Astrocyte of the spinal cord (primary cell): Measurements from ENCODE around the gene LGR4.

Experiments
- DNase-seq: peaks from one replicate; pipeline ENCODE4 v3.0.0; 2011; ENCODE audit warnings: low read depth, low spot score
- H3K4me3 ChIP-seq: 2 replicates; pipeline ENCODE4 v1.5.1; 2011; ENCODE audit warnings: low read depth, mild to moderate bottlenecking, low read length, moderate library complexity
- CTCF ChIP-seq: IDR thresholded peaks from 2 replicates; pipeline ENCODE4 v1.5.1; 2012; ENCODE audit warnings: low read depth, mild to moderate bottlenecking, low read length, inconsistent platforms
- in situ Hi-C: cut with HindIII; loops from 2 replicates; pipeline ENCODE4 v1.10.0; 2017; ENCODE audit warnings: low sequenced_read_pairs

Gene LGR4

GRCh38 chr11:27438595-27438981 lies 34.0 kb downstream of the LGR4 start:
- DNase-seq = no peak

DNA sequence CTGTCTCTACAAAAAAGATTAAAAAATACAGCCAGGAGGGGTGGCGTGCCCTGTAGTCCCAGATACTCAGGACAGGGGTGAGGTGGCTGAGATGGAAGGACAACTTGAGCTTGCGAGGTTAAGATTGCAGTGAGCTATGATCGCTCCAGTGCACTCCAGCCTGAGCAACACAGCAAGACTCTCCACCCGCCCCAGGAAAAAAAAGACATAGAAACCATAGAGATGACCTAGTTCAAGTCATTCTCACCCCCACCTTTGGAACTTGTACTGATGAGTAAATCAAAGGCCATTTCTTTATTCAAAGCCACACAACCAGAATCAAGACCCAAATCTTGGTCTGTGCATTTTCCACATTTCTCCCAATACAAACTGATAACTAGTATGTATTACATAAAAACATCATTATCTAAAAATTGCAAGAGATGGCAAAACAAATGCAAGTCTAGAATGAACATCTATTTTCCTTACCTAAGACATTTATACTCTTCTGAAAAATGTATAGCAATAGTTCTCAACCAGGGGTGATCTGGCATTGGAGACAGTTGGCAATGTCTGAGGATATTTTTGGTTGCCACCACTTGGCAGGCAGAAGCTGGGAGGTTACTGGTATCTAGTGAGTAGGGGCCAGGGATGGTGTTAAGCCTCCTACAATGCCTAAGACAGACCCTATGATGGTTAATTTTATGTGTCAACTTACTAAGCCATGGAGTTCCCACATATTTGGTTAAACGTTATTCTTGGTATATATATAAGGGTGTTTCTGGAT lies 34.6 kb downstream of the LGR4 start:
- no peak for DNase-seq
- in situ Hi-C loops = no loop called here
- no peak overlapping the region for H3K4me3 ChIP-seq

More at GRCh38 chr11:27438595-27438981, 34.0 kb downstream of the LGR4 start:
- in situ Hi-C loops = no loop called here
- no peak for TF ChIP-seq CTCF
- H3K4me3 ChIP-seq = no peak overlapping the region

DNA sequence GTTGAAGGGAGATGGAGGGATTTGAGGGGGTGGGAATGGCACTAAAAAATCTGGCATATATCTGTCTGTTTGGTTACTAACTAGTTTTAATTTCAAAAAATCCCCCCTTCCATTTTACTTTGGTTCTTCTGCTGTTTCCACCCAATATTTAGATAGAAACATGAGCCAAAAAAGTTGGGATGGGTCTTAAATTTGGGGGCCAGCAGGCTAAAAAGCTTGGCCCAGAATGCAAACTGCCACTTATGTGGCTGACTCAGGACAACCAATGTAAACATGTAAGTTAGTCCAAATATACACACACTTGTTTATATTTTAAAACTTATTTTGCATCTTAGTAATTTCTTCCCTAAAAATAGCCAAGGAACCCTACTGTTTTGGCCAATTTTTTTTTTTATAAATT lies 35.7 kb downstream of the LGR4 start:
- in situ Hi-C loops = no loop called here
- no peak for TF ChIP-seq CTCF
- DNase-seq = no peak
- no peak overlapping the region for H3K4me3 ChIP-seq

More for the DNA sequence above, 34.6 kb downstream of the LGR4 start:
- TF ChIP-seq CTCF = no peak

DNA sequence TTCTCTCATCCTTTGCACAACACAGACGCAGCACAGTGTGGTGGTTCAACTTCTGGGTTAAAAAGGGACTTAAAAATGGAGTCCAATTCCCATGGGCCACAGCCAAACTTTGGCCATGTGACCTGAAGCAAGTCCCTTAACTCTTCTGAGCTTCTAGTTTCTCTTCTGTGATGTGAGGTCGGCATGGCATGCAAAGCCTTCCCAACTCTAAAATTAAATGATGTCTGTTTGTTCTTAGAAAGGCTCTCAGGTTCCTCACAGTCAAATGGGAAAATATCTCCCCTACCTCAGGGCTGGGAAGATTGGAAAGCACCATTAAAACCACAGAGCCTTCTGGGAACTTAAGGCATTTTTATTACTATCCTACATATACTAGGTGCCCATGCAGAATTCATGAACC lies 38.8 kb downstream of the LGR4 start:
- DNase-seq = no peak
- in situ Hi-C loops = no loop called here
- no peak for TF ChIP-seq CTCF
- H3K4me3 ChIP-seq = no peak overlapping the region

DNA sequence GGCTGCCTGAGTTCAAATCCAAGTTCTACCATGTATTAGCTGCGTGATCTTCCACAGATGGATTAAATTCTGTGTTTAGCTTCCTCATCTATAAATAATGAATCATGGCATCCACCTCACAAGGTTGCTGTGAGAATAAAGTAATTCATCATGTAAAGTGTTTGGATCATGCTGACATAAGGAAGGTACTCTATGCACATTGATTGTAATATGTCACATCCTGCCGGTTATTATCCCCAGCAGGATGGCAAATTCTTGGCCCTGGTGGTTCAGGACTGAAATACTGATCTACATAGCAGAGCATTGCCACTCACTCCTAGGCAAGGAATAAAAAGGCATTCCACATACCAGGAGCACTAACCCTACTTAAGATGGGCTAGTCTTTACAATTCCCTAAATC lies 40.8 kb downstream of the LGR4 start:
- in situ Hi-C loops = no loop called here
- DNase-seq = no peak

GRCh38 chr11:27429761-27430393 lies 42.7 kb downstream of the LGR4 start:
- DNase-seq = peak; percentile 36
- no peak for TF ChIP-seq CTCF
- in situ Hi-C loops = no loop called here
- no peak overlapping the region for H3K4me3 ChIP-seq

More for the DNA sequence above, 40.8 kb downstream of the LGR4 start:
- H3K4me3 ChIP-seq = no peak overlapping the region
- no peak for TF ChIP-seq CTCF
